ENCODE measurements around the gene ALPK3.

Gene ALPK3

DNA sequence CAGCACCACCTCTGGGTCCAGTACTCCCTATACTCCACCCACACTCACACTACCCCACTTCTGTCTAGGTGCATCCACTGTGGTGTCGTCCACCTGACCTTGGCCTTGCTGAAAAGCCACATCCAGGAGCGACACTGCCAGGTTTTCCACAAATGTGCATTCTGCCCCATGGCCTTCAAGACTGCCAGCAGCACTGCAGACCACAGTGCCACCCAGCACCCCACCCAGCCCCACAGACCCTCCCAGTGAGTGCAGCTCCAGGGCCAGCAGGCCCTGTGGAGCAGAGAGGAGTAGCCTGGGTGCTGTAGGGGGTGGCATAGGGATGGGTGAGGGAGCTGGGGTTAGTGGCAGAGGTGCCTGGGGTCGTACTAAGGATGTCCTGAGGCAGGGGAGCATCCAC is 19.4 kb upstream of the ALPK3 start:
- DNase-seq (ENCODE audit: low read depth, low spot score), result no peak

DNA sequence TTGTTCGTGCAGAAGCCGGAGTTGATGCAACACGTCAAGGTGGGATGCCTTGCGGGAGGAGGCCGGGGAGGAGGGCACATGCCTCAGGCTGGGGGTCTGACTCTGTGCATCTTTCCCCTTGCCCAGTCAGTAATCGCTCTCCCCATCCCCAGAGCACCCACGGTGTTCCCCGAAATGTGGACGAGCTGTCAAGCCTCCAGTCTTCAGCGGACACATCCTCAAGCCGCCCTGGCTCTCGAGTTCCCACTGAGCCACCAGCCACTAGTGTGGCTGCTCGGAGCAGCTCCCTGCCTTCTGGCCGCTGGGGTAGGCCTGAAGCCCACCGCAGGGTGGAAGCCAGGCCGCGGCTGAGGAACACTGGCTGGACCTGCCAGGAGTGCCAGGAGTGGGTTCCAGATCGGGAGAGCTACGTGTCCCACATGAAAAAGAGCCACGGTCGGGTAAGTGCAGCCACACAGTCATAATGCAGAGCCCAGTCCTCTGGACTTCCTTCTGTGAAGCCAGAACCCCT is 18.7 kb upstream of the ALPK3 start:
- DNase-seq (ENCODE audit: low read depth, low spot score), result no peak

DNA sequence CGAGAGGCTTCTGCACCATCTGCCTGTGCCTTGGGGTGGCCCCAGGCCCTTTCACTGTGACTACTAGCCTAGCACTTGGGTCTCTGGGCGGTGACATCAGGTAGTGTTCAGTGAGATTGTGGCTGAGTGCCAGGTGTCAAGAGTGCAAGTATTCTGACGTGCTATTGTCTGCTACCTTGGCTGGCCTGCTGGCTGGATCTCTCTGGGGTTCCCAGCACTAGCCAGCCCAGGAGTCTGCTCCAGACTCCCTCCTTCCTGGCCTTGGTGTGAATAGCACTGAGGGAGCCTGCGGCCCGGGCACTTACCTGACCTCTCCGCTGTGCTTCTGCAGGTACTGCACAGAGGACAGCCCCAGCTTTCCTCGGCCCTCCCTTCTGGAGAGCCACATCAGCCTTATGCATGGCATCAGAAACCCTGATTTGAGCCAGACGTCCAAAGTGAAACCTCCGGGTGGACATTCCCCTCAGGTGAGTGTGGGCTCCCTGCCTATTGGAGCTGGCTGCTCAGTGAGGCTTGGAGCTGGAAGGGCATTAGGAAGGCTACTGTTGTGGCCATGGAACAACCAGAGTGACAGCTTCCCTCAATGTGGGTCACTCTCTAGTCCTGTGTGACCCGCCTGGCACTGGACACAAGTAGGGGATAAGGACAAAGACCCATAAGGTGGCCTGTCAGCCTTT is 17.5 kb upstream of the ALPK3 start:
- DNase-seq (ENCODE audit: low read depth, low spot score), result no peak

DNA sequence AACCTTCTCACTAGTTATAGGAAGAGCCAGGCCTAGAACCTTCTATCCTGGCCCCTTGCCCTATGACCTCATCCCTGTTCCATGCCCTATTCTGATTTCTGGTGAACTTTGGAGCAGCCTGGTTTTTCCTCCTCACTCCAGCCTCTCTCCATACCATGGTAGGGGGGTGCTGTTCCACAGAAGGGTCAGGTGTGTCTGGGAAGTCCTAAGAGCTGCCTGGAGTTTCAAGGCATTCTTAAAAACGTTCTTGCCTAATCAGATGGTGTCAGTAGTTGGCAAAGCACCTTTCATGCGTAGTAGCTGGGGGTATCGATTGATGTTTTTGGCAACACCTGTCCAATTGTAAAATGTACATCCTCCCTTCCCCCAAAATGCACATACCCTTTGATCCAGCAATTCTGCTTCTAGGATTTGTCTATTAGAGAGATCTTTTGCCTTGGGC is 16.8 kb upstream of the ALPK3 start:
- no peak for DNase-seq (ENCODE audit: low read depth, low spot score)

DNA sequence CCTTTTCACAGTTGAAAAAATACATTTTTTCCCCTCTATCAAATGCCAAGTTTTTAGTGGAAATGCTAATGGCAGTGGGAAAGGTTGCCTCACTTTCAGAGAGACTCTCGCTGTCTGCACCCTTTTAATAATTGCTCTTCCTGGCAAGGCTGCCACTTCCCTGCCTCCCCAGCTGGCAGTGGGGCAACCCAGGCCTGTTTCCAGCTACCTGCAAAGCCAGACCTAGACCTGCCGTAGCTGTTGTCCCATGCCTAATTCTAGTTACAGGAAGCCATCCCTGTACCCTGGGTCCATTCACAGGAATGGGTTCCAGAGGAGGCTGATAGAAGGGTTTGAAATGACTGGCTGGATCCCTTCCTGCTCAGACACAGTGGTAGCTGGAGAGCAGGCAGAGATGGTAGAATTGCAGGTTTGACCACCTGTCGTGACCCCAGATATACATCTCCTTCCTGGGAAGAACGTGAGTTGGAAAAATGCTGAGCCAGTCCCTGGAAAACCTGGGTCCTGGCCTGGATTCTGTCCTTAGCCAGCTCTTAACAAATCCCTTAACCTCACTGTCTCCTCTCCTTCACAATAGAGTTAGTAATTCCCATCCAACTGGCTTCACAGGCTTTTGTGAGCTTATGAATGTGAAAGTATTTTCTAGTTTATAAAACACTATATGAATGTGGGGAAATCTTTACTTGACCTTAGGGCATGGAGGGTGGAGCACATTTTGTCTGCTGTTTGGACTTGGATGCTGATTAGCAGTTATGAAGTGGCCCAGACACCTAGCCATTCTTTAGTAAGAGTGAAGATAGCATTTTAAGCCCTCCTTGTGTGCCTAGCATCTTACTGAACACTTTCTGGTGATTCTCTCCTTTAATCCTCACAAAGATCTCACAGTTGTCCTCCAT is 12.9 kb upstream of the ALPK3 start:
- DNase-seq (ENCODE audit: low read depth, low spot score), result no peak

DNA sequence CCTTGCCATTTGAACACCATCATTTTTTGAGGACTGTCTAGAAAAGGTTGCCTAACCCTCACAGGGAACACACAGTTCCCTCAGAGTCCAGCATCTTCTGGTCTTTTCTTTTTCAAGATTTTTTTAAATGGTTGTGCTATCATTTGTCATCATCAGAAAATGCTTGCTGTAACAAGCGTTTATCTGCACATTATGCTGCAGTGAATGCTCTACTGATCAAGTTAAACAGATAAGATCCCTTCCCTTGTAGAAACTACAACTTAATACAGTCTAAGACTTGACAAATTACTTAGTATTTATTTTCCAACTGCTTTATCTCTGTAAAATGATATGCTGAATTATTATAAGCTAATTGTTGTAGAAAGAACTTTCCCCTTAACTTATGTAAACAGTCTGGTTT is 11.9 kb upstream of the ALPK3 start:
- no peak for DNase-seq (ENCODE audit: low read depth, low spot score)

DNA sequence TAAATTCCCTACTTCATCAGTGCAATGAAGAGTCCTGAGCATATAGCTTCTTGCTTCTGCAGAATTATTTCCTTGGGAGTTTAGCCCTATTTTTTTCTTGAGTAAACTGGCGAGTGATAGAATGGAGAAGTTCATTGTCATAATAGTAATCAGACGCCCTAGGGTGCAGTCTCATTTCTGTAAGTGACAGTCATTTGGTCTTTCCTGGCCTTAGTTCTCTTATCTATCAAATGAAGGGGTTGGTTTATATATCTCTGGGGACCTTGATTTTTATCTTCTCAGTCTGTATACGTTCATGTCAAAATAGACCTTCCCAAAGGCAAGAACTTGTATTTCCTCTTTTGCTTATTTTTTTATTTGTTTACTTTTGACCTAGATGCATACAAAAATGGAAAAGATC is 9.9 kb upstream of the ALPK3 start:
- DNase-seq (ENCODE audit: low read depth, low spot score), result no peak

DNA sequence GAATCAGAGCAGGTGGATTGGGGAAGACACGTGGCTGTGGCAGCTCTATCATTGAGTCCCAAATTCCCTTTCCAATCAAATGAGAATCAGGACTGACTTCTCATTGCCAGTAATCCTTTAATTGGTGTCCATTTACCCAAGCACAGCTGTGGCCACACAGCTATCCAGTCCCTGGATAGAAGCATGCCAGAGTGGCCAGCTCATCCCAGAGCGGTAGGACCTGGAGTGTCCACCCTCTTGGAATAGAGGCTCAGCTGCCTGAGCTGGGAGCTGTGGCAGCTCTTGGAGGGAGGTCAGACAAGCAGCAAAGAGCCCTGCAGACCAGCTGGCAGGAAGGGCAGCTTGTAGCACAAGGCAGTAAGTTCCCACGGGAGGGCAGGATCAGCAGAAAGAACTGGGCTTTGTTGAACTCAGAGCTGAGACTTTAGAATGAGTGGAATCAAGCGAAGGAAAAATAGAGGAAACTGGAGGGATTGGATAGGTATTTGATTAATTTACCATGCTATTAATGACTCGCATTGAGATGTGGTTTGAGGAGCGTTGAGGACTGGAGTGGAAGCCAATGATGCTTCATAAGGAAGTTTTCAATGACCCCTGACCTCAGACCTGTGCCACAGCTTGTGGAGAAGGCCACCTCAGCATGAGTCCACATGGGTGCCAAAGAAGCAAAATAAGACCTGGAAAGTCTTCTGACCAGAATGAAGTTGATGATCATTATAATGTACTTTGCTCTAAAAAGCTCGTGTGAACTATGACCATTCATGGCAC is 6.9 kb upstream of the ALPK3 start:
- DNase-seq (ENCODE audit: low read depth, low spot score), result no peak

DNA sequence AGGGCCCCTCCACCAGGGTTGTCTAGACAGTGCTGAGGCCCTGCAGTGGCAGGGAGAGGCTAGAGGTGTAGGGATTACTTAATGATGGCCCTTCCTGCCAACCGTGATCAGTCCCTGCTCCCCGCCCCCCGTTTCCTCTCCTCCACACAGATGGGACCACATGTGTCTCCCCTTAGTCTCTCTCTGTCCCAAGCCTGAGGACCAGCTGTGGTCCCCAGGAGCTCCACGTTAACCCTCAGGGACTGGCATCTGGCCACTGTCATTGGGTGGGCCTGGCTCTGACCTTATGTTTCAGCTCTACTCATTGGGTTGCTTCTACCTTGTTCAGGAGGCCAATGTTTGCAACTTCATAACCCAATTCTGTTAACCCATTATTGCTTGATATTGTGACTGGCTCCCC is 6.0 kb upstream of the ALPK3 start:
- no peak for DNase-seq (ENCODE audit: low read depth, low spot score)

DNA sequence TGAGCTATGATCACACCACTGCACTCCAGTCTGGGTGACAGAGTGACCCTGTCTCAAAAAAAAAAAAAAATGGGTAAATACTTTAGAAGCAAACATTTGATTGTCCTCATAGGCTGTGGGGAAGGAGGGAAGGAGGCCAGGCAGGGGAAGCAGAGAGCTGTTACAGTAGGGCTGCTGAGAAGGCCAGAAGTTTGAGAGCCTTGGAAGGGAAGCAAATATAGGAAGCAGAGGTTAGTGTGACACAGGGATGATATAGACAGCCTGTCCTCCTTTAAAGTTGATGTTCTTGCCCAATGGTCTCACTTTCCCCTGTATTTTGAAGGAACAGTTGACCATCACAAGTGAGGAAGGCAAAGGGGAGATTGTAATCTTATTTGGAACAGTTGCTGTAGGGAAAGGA is 5.3 kb upstream of the ALPK3 start:
- no peak for DNase-seq (ENCODE audit: low read depth, low spot score)

DNA sequence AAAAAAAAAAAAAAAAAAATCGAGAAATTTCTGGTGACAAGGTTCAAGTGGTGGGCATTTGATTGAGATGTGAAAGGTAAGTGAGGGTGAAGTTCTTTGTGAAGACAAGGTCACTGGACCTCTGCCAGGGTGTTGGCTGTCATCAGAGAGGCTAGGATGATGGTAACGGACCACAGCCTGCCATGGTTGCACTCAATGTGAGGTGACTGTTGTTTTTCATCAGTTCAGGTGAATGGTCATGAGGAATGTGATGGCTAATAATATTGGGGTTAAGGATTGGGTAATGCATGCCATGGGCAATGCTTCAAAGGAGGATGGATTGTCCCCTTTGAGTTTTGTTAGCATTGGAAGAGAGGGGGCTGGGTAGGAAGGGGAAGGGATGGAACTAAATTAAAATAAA is 4.3 kb upstream of the ALPK3 start:
- no peak for DNase-seq (ENCODE audit: low read depth, low spot score)

DNA sequence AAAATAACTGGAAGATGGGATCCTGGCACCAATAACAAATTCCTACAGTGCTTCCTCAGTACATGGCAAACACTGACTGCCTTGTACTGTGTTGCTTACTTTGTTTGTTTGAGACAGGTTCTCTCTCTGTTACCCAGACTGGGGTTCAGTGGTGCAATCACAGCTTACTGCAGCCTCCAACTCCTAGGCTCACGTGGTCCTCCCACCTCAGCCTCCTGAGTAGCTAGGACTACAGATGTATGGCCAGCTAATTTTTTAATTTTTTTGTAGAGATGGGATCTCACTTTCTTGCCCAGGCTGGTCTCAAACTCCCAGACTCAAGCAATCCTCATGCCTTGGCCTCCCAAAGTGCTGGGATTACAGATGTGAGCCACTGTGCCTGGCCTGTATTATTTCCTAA is 3.7 kb upstream of the ALPK3 start:
- DNase-seq (ENCODE audit: low read depth, low spot score), result no peak

DNA sequence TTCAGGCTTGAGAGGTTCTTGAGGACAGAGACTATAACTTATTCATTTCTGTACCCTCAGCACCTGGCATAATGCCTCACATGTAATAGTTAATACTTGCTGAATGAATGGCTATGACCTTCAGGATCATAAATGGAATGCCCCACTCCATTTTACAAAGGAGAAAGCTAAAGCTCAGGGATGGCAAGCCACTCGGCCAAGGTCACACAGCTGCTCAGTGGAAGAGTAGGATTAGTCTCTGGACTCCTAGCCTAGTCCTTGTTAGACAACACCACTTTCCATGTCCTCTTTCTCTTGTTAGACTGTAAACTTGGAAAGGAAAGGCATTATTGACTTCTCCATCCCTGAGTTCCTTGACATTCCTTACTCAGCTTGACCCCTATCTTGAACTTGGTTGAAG is 3.2 kb upstream of the ALPK3 start:
- DNase-seq (ENCODE audit: low read depth, low spot score), result no peak

DNA sequence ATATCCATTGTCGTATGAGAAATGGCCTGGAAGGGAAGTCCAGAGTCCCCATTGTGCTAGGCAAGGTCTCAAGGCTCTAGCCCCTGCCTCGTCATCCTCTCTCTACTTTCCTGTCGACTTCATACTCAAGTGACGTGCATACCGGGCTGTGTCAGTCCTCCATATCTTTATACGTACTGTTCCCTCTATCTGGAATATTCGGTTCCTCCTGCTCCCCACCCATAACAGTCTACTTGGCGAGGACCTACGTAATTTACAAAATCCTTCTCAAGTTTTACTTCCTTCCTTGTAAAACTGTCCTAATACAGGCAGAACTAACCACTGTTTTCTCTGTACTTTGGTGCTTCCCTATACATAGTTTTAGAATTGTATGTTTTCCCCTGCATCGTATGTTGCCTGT is 2.2 kb upstream of the ALPK3 start:
- DNase-seq (ENCODE audit: low read depth, low spot score), result no peak

DNA sequence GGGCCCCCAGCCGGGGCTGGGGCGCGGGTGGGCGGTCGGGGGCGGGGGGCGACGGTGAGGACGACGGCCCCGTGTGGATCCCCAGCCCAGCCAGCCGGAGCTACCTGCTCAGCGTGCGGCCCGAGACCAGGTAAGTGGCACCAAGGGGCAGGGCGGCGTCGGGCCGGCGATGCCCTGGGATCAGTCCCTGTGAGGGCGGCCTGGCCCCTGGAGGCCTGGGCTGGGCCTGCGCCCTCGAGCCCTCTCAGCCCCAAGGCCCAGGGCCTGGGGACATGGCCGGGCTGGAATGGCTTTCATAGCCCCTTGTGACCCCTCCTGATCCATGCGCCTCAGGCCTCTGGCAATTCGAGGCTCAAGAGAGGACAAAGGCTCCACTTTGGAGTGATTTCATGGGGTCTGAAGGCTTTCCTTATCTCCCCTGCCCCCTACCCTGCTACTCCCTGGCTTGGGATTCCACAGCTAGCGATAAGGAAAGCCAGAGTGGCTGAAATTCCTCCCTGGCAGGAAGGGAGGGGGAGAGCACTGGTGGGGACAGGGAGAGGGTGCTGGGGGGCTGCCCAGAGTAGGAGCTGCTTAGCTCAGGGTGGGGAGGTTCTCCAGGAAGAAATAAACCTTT is 418 bp downstream of the ALPK3 start:
- DNase-seq (ENCODE audit: low read depth, low spot score), result no peak

DNA sequence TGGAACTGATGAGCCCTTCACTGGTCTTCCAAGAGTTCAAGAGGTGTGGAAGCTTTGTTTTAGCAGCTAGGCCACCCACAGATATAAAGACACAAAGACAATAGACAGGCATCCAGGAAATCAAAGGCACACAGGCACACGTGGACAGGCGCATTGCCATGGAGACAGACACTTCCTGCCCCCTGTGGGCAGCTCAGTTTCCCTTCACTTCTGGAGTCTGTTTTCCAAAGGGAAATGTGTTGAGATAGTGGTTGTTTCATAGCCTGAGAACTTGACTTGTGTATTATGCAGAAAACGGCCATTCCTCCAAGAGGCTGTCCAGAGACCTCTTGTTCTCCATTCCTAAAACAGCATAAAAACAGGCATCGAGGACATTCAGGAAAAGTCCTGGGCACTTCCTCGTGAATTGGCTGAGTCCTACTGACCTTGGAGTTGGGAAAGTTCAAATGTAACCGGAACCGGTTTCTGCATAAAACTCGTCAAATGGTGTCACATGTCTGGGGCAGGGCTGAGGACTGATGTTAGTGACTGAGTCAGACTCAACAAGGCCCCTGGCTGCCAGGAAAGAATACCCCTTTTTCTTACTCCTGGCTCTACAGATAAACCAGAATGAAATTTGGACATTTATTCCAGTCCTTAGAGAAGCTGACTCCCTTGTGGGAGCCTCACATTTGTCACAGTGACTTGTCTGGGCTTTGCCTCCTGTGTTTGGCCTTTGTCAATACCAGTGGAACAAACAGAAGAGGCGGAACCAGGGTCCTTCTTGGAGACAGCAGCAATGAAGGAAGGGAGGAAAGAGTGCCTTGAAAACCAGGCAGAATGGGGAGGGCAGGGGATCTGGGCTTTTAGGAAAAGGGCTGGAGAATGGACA is 1.3 kb downstream of the ALPK3 start:
- no peak for DNase-seq (ENCODE audit: low read depth, low spot score)

DNA sequence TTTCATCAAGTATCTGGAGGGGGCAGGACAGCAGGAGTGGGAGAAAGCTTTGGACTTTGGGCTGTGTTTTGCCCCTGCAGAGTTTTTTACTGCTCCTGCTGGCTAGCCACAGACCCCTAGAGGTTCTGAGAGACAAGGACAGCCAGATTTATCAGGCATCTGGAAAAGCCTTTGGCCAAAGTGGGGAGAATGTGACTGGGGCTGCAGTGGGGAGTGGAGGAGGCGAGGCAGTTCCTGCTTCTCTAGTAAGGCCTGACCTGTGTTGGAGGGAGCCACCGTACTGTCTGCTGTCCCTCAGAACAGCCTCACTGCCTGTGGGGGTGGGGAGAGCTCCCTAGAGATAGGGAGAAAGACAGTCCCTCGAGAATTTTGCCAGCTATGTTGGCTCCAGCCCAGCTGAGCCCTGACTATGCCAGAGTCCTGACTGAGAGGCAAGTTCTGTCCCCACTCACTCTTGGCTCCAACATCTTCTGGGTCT is 2.2 kb downstream of the ALPK3 start:
- DNase-seq (ENCODE audit: low read depth, low spot score), result no peak

DNA sequence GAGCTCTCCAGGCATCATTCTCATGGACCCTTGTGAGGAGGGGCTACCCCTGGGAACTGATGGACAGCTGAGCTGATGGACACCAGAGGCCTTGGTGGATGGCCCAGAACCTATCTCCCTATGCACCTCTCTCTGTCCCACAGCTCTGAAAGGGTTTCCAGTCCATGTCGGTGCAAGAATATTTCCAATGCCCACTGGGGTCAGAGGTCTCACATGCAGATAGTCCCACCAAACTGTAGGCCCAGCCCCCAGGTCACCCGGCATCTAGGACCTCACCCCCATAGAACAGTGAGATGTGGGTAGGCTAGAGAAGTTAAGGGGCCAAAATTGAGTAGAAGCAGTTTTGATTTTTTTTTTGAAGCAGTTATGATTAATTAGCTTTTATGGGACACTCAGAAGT is 2.6 kb downstream of the ALPK3 start:
- no peak for DNase-seq (ENCODE audit: low read depth, low spot score)

DNA sequence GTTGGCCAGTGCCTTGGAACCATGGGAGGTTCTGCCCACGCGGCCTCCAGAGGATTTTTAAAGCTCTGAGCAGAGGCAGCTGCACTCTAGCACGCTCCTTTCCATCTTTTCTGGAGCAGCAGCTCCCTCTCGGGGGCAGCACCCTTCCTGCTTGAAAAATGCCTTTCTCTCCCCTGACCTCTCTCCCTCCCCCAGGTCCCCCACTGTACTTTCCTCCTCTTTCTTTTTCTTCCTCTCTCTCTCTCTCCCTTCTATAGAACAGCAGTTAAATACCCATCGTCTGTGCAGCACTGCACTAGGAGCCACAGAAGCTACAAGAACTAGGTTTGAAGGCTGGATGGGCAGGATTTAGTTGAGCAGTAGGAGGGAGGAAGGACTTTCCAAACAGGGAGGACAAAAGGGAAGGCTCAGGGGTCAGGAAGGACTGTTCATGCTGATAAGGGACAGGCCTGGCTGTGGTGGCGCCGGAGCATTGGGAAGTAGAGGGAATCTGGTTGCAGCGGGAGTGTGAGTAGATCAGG is 4.4 kb downstream of the ALPK3 start:
- DNase-seq (ENCODE audit: low read depth, low spot score), result no peak

DNA sequence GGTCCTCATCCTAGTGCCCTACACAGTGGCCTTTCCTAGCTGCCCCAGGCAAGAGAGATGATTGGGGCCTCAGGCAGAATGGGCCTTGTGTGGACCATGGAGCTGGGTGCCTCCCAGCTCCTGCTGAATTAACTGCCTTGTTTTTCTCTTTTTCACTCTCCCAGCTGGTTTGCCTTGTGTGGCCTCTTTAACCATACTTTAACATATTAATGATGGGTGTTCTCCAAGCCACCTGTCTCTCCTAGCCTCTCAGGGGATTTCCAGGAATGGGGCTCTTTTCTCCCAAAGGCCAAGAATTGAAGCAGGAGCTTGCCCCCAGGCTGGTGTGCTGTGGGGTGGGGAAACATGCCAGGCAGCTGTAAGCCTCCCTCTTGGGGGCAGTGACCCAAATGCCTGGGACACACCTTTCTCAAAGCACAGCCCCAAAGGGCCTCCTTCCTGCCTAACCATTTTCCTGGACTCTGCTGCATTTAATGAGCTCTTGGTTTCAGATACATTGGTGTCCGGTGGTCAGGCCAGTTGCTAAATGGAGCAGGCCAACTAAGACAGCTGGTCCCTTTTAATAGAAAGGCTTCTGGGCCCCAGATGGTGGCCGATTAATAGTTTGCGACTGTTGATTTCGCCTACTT is 5.6 kb downstream of the ALPK3 start:
- no peak for DNase-seq (ENCODE audit: low read depth, low spot score)
